ENCODE results near the gene C1orf226. TPM values are rescaled to one million over a fixed set of nuclear protein-coding genes. Genes with fewer than 3 reads are reported as not detected.

Gene C1orf226
- total and polyA plus RNA-seq, 10 of the 15 experiments (the other 5 are each of a cell fraction or from before 2014, with no cell fraction given), result not detected

GRCh38 chr1:162342452-162342983 is 39.0 kb upstream of the C1orf226 start:
- ChIA-PET POLR2A (interaction anchor here (1.3 kb wide), 1 partner anchor 56 kb away, joined by 3 read pairs; no protein-coding TSS in a partner anchor), RAD21 (ENCODE audit: unreplicated experiment) (no interaction called here), CTCF (interaction anchor here (0.7 kb wide), 1 partner anchor 24 kb away, joined by 3 read pairs; no protein-coding TSS in a partner anchor), SMC1A (ENCODE audit: uncharacterized antibody, unreplicated experiment) (interaction anchor here (0.6 to 0.8 kb wide), 2 partner anchors 189 to 506 kb away, joined by 3 read pairs; no protein-coding TSS in a partner anchor)
- H3K27ac ChIP-seq (ENCODE audit: control insufficient read depth, insufficient read depth), result no peak overlapping the region
- BruUV-seq (replicated peaks), result no TSS peak
- no peak for TF ChIP-seq ELK1 (IDR thresholded peaks at IDR 0.05; ENCODE audit: low read depth, low read length)
- no peaks in the 10 kb centered on the region for H3K4me1 ChIP-seq (ENCODE audit: control insufficient read depth, insufficient read depth, low read length)
- no peaks in the 10 kb centered on the region for H3K27me3 ChIP-seq (replicated peaks in 1 of 2; ENCODE audit: control insufficient read depth in 2 of 2, insufficient read depth in 2 of 2, low read length in 1 of 2)
- no peak for FAIRE-seq
- H3K79me2 ChIP-seq (ENCODE audit: control insufficient read depth, insufficient read depth, low read length), result no peaks in the 10 kb centered on the region
- in situ Hi-C loops (cut with MboI), result no loop called here
- no peak overlapping the region for H3K9ac ChIP-seq (ENCODE audit: control insufficient read depth, insufficient read depth, low read length)
- no peak for DNase-seq (ENCODE audit: low read depth, low spot score)
- 0% methylated on average over 1 of the region's 1 CpG for whole genome bisulfite sequencing (ENCODE audit: insufficient coverage, insufficient replicate concordance, low lambda C conversion rate, missing lambda C conversion rate)
- no peak overlapping the region for H3K4me2 ChIP-seq (ENCODE audit: control insufficient read depth, insufficient read depth)
- no peaks in the 10 kb centered on the region for H3K36me3 ChIP-seq (ENCODE audit: control insufficient read depth in 2 of 2, insufficient read depth in 2 of 2, low read length in 1 of 2)
- no peak overlapping the region for H3K4me3 ChIP-seq
- H4K20me1 ChIP-seq (ENCODE audit: control insufficient read depth, insufficient read depth), result no peaks in the 10 kb centered on the region
- H3K9me3 ChIP-seq (replicated peaks; ENCODE audit: control insufficient read depth, insufficient read depth, low read length), result no peaks in the 10 kb centered on the region
- intact Hi-C loops (cut with micrococcal nuclease; ENCODE audit: unreplicated experiment), result no loop called here
- no peak overlapping the region for H2AFZ ChIP-seq (ENCODE audit: control insufficient read depth, low read depth, low read length)
- ATAC-seq, result no peak

- BruUV-seq (replicated peaks), result no TSS peak
- Histone ChIP-seq H4K20me1 (ENCODE audit: control insufficient read depth, insufficient read depth) (no peaks in the 10 kb centered on the region), H3K27me3 (replicated peaks in 1 of 2; ENCODE audit: control insufficient read depth in 2 of 2, insufficient read depth in 2 of 2, low read length in 1 of 2) (no peaks in the 10 kb centered on the region), H3K9me3 (replicated peaks; ENCODE audit: control insufficient read depth, insufficient read depth, low read length) (no peaks in the 10 kb centered on the region), H3K27ac (ENCODE audit: control insufficient read depth, insufficient read depth) (no peak overlapping the region), H2AFZ (ENCODE audit: control insufficient read depth, low read depth, low read length) (no peak overlapping the region), H3K9ac (ENCODE audit: control insufficient read depth, insufficient read depth, low read length) (no peak overlapping the region), H3K79me2 (ENCODE audit: control insufficient read depth, insufficient read depth, low read length) (no peaks in the 10 kb centered on the region), H3K4me1 (ENCODE audit: control insufficient read depth, insufficient read depth, low read length) (no peaks in the 10 kb centered on the region), H3K36me3 (ENCODE audit: control insufficient read depth in 2 of 2, insufficient read depth in 2 of 2, low read length in 1 of 2) (no peaks in the 10 kb centered on the region), H3K4me2 (ENCODE audit: control insufficient read depth, insufficient read depth) (no peak overlapping the region), H3K4me3 (no peak overlapping the region)
- RAD21 ChIA-PET (ENCODE audit: unreplicated experiment), result no interaction called here
- intact Hi-C loops (cut with micrococcal nuclease; ENCODE audit: unreplicated experiment) (no loop called here), in situ Hi-C loops (cut with MboI) (no loop called here)
- no peak for FAIRE-seq
- WGBS (ENCODE audit: insufficient coverage, insufficient replicate concordance, low lambda C conversion rate, missing lambda C conversion rate), result 38% methylated on average over 5 of the region's 5 CpGs
- CTCF ChIA-PET, result interaction anchor here (0.7 kb wide), 2 partner anchors 23 to 45 kb away, joined by 3 read pairs; no protein-coding TSS in a partner anchor
- SMC1A ChIA-PET (ENCODE audit: uncharacterized antibody, unreplicated experiment), result interaction anchor here (0.6 to 1.2 kb wide), 3 partner anchors 9 to 287 kb away, joined by 3 read pairs; no protein-coding TSS in a partner anchor
- no peak for DNase-seq (ENCODE audit: low read depth, low spot score)
- POLR2A ChIA-PET, result no interaction called here
- ATAC-seq, result no peak
- no peak for TF ChIP-seq MTA3 (IDR thresholded peaks at IDR 0.05; ENCODE audit: borderline replicate concordance, low read length)
- no peak for TF ChIP-seq ZBTB33 (IDR thresholded peaks at IDR 0.05)
- TF ChIP-seq SMAD5 (IDR thresholded peaks at IDR 0.05; ENCODE audit: low read depth), result no peak
- TF ChIP-seq NFIC (IDR thresholded peaks at IDR 0.05; ENCODE audit: low read depth, low read length), result no peak
- no peak for TF ChIP-seq SREBF2 (IDR thresholded peaks at IDR 0.05; ENCODE audit: low read length)
- no peak for TF ChIP-seq RELA (IDR thresholded peaks at IDR 0.05; ENCODE audit: borderline replicate concordance, partially characterized antibody)
- no peak for TF ChIP-seq SUPT20H (IDR thresholded peaks at IDR 0.05; ENCODE audit: borderline replicate concordance, control insufficient read depth, low read depth, low read length)
- TF ChIP-seq RAD51 (IDR thresholded peaks at IDR 0.05), result no peak
- TF ChIP-seq ZNF274 (IDR thresholded peaks at IDR 0.05; ENCODE audit: insufficient read depth, insufficient read length), result no peak
- no peak for TF ChIP-seq SPI1 (IDR thresholded peaks at IDR 0.05; ENCODE audit: borderline replicate concordance, insufficient read depth, low read depth, low read length)
- TF ChIP-seq TAF1 (IDR thresholded peaks at IDR 0.05; ENCODE audit: borderline replicate concordance, low read depth, low read length), result no peak
- no peak for TF ChIP-seq RELB (IDR thresholded peaks at IDR 0.05; ENCODE audit: low read depth)
Measured at GRCh38 chr1:162343470-162343869, 38.1 kb upstream of the C1orf226 start.
